AG10803 (cell line): ENCODE data around the gene DSCAML1.

ENCODE experiments used
- DNase-seq: peaks from one replicate; pipeline ENCODE4 v3.0.0; 2010; ENCODE audit warnings: low read depth
- H3K4me3 ChIP-seq: 2 replicates; pipeline ENCODE4 v1.5.1; 2011; ENCODE audit warnings: mild to moderate bottlenecking, low read length, control low read depth
- TF ChIP-seq, protein P1 (sequence below): conservative IDR thresholded peaks from 2 replicates; pipeline ENCODE4 v1.5.1; 2011; ENCODE audit warnings: mild to moderate bottlenecking, low read length, control low read depth, inconsistent platforms

DSCAML1 gene

DNA sequence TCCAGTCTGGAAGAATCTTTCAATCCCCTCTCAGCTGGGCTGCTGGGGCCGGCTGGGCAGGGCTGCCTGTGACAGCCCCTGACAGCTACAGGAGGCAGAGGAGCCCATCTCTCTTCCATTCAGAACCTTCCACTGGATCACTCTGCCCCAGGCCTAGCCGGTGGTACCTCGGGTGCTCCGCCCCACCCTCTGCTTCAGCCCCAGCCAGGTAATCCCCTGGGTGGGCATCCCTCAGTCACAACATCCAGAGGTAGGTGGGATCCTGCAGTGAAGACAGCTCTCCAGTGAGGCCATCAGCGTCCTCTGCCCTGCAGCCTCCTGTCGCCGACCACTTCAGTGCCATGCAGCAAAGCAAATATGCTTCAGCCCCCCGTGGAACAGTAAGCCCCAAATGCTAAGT lies 223.7 kb downstream of the DSCAML1 start:
- no peak for DNase-seq
- no peak overlapping the region for H3K4me3 ChIP-seq
- TF ChIP-seq, protein P1, sequence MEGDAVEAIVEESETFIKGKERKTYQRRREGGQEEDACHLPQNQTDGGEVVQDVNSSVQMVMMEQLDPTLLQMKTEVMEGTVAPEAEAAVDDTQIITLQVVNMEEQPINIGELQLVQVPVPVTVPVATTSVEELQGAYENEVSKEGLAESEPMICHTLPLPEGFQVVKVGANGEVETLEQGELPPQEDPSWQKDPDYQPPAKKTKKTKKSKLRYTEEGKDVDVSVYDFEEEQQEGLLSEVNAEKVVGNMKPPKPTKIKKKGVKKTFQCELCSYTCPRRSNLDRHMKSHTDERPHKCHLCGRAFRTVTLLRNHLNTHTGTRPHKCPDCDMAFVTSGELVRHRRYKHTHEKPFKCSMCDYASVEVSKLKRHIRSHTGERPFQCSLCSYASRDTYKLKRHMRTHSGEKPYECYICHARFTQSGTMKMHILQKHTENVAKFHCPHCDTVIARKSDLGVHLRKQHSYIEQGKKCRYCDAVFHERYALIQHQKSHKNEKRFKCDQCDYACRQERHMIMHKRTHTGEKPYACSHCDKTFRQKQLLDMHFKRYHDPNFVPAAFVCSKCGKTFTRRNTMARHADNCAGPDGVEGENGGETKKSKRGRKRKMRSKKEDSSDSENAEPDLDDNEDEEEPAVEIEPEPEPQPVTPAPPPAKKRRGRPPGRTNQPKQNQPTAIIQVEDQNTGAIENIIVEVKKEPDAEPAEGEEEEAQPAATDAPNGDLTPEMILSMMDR: no peak

DNA sequence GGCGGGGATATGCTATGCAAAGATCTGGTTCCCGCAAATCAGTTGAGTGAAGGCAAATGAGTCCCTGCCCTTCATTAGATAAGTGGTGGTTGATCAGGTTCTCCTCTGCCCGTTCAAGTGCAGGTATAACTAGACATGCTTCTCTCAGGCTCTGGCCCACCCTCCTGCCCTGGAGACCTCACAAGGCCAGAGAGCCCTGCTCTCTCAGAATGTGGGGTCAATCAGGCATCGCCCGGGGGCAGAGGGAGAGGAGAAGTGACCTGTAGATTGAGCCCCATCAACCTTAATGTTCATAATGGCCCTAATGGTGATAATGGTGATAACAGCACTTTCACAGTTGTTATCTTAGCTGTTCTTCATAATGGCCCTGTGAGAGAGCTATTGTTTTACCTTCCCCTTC lies 224.3 kb downstream of the DSCAML1 start:
- TF ChIP-seq, protein P1: no peak
- no peak overlapping the region for H3K4me3 ChIP-seq
- no peak for DNase-seq

DNA sequence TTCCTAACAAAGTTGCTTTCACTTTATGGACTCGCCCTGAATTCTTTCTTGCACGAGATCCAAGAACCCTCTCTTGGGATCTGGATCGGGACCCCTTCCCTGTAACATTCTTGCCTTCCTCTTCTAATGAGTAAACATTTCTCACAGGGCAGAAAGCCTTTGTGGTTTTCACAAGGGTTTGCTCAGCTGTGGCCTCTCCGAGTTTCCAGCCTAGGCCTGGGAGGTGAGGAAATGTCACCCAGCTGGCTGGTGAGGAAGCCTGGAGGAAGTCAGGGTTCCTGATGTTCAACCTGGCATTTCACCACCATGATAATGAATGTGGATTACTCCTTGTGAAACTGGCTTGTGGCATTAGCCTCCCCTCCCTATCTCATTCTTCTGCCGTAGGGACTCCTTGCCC lies 224.9 kb downstream of the DSCAML1 start:
- no peak for DNase-seq
- TF ChIP-seq, protein P1: no peak
- H3K4me3 ChIP-seq: no peak overlapping the region

DNA sequence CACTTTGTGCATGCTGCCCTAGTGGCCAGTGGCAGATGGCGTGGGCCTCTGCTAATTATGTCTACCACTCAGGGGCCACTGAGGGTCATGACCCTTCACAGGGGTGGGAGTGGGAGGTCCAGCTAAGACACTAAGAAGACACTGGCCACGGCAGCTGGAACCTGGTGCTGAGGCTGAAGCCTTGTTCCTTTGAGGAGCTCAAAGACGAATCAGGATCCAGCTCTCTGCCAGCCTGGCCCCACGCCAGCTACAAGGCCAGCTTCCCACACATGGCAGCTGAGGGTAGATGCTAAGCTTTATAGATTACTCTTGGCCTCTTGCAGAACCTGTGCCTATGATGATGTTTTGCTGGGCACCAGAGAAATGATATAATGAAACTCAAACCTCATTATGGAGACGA lies 226.3 kb downstream of the DSCAML1 start:
- H3K4me3 ChIP-seq: no peak overlapping the region
- no peak for DNase-seq
- TF ChIP-seq, protein P1: no peak

DNA sequence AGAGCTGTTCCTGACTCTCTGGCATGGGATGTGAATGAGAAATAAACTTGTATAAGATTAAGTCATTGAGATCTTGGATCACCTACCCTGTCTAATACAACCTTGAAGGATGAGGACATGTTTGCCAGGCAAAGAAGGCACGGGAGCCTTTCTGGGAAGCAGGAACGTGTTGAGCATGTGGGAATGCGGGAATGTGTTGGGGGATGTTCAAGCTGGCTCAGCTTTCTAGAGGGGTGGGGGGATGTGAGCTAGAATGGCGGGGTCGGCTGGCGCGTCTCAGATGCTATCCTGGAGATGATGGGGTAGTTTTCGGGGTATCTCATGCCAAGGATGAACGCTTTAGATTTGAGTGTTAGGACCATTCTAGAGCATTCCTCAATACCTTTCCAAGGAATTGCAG lies 227.1 kb downstream of the DSCAML1 start:
- DNase-seq: no peak
- TF ChIP-seq, protein P1: no peak
- no peak overlapping the region for H3K4me3 ChIP-seq

DNA sequence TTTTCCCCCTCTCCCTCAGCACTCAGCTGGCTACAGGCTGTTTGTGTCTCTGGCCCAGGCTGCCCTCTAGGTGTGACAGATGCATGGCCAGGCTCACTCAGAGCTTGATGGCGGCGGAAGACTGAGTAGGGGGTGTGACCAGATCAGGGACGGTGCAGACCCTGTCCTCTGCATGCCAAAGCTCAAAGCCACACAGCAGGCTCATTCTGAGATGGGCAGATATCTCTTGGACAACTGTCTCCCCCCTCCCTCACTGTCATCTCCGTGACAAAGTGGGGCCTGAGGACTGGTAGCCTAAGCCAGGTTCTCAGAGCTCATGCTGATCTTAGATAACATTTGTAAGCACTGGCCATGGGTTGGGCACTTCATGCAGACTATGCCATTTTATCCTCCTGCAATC lies 231.3 kb downstream of the DSCAML1 start:
- no peak overlapping the region for H3K4me3 ChIP-seq
- no peak for DNase-seq
- TF ChIP-seq, protein P1: no peak

DNA sequence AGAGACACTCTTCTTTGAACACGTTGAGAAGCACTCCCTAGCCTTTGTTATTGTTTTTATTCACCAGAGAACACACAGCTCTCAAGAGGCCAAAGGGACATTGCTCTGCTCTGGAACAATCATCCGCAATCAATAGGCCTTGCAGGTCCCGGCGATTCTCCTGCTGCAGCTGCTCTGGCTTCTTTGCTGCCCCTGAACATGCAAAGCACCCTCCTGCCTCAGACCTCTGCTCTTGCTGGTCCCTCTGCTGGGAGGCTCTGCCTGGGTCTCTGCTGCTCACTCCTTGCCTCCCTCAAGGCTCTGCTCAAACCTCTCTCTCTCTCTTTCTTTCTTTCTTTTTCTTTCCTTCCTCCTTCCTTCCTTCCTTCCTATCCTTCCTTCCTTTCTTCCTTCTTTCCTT lies 232.7 kb downstream of the DSCAML1 start:
- TF ChIP-seq, protein P1: no peak
- H3K4me3 ChIP-seq: no peak overlapping the region
- no peak for DNase-seq
